NCI-H146 treated with DMSO at 0.1 percent for 48 hours (cell line): ENCODE results near the gene PROS1.
"Not testable (repeated sequence)": the region's sequence is repeated elsewhere in the genome, so short reads cannot be mapped to it uniquely, and the experiment has no call there.

Experiments
- DNase-seq: peaks from one replicate; lab custom pipeline; 2025; ENCODE audit not compliant: unreplicated experiment; lab: John Stamatoyannopoulos, UW

The PROS1 gene

DNA sequence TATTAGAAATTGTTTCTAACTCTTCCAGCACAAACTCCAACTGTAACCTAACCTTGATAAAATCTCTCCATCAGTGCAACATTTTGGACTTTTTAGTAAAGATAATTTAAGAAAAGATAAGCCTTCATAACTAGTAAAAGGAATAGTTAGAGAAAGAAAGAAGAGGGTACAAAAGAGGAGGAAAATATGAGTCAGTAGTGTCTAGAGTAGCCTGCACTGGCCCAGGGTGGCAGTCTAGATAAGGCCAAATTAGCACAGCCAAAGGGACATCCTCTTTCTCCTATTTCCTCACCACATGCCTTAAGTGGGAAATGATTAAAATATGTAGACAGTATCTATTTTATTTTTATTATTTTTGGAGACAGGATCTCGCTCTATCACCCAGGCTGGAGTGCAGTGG, 3.7 kb downstream of the PROS1 start:
- DNase-seq = no peak

DNA sequence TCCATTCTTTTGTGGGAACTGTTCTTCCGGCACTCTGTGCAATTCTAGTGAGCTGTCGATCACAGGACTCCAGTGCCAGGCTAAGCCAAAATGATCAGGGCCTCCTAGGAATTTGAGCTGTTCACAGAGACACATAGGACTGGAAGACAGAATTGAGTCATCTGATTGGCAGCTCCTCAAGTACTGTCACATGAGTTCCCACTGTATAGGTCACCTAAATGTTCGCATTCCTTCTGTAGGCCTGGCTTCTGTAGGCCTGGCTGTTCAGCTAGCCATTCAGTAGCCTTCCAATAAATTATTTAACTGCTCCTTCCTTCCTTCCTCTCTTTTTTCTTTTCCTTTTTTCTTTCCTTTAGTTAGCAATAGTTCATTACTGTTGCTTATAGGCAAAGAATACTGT, 4.3 kb downstream of the PROS1 start:
- DNase-seq = no peak

DNA sequence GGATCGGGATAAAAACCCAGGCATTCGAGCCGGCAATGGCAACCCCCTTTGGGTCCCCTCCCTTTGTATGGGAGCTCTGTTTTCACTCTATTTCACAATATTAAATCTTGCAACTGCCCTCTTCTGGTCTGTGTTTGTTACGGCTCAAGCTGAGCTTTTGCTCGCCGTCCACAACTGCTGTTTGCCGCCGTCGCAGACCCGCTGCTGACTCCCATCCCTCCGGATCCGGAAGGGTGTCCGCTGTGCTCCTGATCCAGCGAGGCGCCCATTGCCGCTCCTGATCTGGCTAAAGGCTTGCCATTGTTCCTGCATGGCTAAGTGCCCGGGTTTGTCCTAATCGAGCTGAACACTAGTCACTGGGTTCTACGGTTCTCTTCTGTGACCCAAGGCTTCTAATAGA, 8.6 kb downstream of the PROS1 start:
- not testable (repeated sequence) for DNase-seq

DNA sequence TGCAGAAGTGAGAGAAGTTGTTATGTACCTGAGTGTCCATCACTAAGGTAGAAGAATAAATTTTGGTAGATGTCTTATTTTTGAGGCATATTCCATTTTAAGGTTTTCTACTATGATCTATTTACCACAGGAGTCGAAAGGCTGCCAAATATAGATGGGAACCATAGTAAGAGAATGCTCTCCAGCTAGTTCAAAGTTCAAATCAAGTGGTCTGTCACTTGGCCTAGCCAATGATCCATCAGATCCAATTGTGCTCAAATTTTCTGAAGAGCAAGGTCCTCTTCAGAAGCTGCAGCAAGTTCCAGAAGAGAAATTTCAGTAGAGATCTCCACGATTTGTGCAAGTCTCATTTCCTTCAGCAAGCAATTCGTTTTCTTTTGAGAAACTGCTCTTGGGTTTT, 10.9 kb downstream of the PROS1 start:
- DNase-seq = no peak

DNA sequence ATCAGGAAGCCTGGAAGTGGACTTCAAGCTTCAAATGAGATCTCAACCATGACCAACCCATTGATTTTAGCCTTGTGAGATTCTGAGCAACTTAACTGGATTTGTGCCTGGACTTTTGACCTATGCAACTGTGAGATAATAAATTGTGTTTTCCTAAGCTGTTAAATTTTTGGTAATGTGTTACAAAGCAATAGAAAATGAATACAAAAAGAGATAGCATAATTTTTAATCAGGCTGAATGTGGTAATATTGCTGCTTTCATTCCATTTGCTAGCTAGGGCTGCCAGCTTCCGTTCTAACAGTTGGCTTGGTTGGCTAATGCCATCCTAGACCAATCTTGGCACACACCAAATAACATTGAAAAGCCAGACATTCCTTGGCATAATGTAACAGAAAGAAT, 12.2 kb downstream of the PROS1 start:
- DNase-seq = no peak

DNA sequence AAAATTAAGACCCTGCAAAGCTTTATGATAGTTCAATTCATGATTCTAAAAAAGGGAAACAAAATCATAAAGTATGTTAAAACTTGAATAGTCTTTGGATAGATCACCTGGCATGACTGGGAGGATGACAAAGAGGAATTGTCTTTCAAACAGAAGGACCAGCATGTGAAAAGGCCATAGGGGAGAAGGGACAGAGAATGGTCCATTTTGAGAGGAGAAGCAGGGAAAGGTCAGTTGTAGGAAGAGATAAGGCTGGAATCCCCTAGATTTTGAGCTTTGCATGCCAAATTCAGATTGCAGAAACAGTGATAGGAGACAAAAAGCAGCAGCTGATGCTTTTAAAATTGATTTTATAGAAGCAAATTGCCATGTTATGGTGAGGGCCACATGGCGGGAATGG, 12.7 kb downstream of the PROS1 start:
- DNase-seq = no peak

DNA sequence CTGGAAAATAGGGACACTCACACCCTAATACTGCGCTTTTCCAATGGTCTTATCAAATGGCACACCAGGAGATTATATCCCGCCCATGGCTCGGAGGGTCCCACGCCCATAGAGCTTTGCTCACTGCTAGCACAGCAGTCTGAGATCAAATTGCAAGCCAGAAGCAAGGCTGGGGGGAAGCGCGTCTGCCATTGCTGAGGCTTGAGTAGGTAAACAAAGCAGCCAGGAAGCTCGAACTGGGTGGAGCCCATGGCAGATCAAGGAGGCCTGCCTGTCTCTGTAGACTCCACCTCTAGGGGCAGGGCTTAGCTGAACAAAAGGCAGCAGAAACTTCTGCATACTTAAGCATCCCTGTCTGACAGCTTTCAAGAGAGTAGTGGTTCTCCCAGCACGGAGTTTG, 23.7 kb downstream of the PROS1 start:
- DNase-seq = not testable (repeated sequence)

GRCh38 chr3:93937485-93937884, 36.2 kb downstream of the PROS1 start:
- DNase-seq = not testable (repeated sequence)

DNA sequence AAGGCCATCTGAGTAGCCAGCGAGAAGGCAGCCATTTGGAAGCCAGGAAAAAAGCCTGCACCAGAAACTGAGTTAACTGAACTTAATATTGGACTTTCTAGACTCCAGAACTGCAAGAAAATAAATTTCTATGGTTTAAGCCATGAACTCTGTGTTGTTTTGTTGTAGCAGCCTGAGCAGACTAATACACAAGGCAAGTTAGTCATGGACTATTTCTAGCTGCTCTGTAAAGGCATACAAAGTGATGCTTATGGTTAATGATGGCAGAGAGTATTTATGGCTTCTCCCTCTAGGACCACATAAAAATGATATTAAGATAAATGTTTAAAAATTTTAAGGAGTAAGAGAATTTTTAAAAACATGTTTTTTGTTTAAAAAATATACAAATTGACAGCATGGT, 37.1 kb downstream of the PROS1 start:
- no peak for DNase-seq

- DNase-seq = no peak
Measured at GRCh38 chr3:93934366-93935046, 39.2 kb downstream of the PROS1 start.

GRCh38 chr3:93931597-93932229, 42.0 kb downstream of the PROS1 start:
- no peak for DNase-seq

DNA sequence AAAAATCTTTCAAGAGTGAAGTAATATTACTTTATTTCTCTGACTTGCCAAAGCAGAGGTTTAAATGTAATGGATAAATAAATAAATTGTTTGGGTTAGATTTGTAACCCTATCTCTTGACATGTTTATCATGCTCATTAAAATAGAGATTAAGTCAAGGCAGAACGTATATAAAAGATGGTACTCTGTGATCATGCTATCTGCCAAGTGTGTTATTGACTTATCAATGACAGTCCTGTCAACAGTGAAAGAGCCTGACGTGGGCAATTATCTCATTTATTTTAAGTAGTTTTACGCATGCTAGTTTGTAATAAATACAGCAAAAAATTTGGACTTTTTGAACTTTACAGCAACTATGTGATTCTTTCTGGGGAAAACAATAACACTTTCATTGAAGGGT, 43.7 kb downstream of the PROS1 start:
- no peak for DNase-seq

DNA sequence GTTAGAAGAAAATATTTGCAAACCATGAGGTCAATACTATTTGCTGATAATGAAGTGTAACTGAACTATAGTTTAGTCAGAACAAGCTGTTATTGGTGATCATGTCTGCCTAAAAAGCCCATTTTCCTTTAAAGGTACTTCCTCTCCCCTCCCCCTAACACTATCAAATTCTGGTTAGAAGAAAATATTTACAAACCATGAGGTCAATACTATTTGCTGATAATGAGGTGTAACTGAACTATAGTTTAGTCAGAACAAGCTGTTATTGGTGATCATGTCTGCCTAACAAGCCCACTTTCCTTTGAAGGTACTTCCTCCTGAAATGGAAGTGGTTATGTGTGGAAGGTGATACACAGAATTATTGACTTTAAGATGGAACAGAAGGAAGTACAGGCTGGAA, 46.9 kb downstream of the PROS1 start:
- no peak for DNase-seq

DNA sequence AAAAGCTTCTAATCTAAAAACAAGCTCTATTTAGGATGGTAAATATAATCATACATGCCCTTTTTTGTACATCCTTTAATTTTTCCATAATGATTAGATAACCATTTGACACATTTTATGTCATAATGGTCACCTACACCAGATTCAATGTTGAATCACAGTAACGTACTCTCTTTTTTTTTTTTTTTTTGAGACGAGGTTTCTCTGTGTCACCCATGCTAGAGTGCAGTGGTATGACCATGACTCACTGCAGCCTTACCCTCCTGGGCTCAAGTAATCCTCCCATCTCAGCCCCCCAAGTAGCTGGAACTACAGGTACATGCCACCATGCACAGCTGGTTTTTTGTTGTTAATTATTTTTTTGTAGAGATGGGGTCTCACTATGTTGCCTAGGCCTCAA, 49.2 kb downstream of the PROS1 start:
- DNase-seq = no peak

DNA sequence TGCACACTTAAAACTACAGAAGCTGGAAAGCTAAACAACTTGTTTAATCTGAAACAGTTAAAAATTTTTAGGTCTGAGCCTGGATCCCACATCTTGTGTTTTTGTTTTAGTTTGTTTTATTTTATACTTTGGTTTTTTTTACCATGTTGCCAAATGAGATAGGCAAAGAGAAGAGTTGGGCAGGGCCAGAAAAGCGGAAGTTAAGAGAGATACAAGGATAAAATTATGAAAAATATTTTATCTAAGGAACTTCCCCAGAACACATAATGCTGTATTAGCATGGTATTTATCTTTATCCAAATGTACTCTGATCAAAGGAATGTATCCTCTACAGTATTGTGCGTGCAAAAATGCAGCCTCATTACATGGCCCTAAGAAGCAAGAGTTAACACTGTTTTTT, 50.7 kb downstream of the PROS1 start:
- DNase-seq = no peak

GRCh38 chr3:93917546-93918029, 56.1 kb downstream of the PROS1 start:
- not testable (repeated sequence) for DNase-seq

DNA sequence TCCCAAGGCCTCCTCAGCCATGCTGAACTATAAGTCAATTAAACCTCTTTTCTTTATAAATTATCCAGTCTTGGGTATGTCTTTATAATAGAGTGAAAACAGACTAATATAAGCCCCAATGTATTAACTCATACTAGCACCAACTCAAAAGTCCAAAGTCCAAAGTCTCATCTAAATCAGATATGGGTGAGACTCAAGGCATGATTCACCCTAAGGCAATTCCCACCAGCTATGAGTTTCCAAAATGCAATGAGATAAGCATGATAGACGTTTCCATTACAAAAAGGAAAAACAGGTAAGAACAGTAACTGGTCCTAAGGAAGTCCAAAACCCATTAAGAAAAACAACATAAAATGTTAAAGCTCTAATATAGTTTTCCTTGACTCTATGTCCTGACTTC, 60.1 kb downstream of the PROS1 start:
- not testable (repeated sequence) for DNase-seq

GRCh38 chr3:93911206-93911605, 62.5 kb downstream of the PROS1 start:
- DNase-seq = no peak

DNA sequence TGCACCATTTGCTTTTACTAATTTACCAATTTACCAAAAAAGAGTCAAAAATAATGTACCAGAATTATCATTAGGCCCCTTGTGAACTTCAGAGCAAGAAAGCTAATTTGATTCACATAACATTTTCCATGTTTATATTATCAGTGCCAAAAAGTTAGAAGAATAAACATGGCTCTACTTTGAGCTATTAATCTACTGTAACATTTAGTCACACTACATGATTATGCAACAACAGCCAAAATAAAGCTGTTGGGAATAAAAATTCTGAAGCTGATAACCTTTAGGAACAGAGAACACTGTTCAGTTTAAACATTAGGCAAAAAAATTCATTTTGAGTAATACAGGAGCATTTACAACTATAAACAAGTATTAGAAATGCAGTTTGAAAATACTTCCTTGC, 63.6 kb downstream of the PROS1 start:
- no peak for DNase-seq

DNA sequence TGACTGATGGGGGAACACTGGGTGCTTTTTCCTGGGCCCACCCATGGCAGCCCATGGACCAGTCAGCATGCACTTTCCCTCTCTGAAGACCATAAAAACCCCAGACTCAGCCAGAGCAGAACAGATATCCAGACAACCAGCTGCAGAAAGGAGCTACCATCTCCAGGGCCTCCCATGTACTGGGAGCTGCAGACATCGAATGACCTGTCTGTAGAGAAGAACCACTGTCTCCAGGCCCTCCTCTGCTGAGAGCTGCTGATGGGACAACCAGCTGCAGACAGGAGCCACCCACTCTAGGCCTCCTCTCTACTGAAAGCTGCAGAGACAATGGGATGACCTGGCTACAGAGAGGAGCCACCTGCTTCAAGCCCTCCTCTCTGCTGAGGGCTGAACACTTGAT, 66.6 kb downstream of the PROS1 start:
- no peak for DNase-seq

DNA sequence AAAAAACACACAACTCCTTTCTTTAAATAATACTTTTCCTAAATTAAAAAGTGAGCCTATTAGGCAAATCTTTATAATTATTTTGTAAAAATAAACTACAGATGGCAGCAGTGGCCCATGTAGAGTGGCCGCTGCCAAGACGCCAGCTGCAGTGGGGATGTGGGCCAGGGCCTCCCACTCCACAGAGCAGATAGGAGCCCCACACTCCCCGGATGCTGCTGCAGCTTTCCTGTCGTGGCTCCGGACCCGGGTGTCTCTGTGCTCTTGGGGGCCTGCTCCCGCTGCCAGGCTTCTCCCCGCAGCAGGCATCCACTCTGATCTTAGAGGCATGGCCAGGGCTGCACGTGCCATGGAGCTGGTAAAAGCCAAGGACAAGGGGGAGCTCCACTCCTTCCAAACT, 67.5 kb downstream of the PROS1 start:
- no peak for DNase-seq

DNA sequence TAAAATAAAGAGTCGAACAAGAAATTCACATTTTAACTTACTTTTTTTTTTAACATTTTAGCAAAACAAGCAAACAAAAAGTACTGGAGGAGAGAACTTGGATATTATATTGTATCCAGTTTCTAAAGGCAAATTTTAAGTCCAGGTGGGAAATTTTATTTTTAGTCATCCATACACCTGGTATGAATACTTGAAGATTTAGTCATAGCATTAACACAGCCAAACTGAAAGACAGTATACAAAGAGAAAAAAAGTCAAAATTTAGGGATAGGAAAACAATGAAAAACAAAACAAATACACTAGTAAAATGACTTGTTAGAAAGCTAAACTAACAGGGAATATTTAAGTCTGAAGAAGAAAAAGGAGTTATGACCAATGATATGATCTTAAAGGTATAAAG, 69.1 kb downstream of the PROS1 start:
- no peak for DNase-seq
